ENCODE measurements around the gene TTC17.
"Not testable (repeated sequence)": the region's sequence is repeated elsewhere in the genome, so short reads cannot be mapped to it uniquely, and the experiment has no call there.

TTC17 gene

GRCh38 chr11:43467958-43468357 is 109.2 kb downstream of the TTC17 start:
- Mint-ChIP-seq H3K9me3 (ENCODE audit: low read depth) (peaks cover 28% of the 10 kb centered on the region), H3K36me3 (peaks cover 53% of the 10 kb centered on the region), H3K4me1 (ENCODE audit: low read depth) (no peaks in the 10 kb centered on the region), H3K4me3 (no peak overlapping the region), H3K27ac (no peak overlapping the region), H3K27me3 (no peaks in the 10 kb centered on the region)

- H3K4me1 Mint-ChIP-seq (ENCODE audit: low read depth); H3K27ac Mint-ChIP-seq; H3K27me3 Mint-ChIP-seq; H3K4me3 Mint-ChIP-seq: not testable (repeated sequence)
- H3K36me3 Mint-ChIP-seq: peaks cover 26% of the 10 kb centered on the region
- H3K9me3 Mint-ChIP-seq (ENCODE audit: low read depth): peaks cover 43% of the 10 kb centered on the region
Measured at GRCh38 chr11:43477491-43477890, 118.8 kb downstream of the TTC17 start.

GRCh38 chr11:43486141-43486540 is 127.4 kb downstream of the TTC17 start:
- no peak overlapping the region for H3K4me3 Mint-ChIP-seq
- no peaks in the 10 kb centered on the region for H3K4me1 Mint-ChIP-seq (ENCODE audit: low read depth)
- peaks cover 11% of the 10 kb centered on the region for H3K36me3 Mint-ChIP-seq
- no peak overlapping the region for H3K27ac Mint-ChIP-seq
- H3K27me3 Mint-ChIP-seq: no peaks in the 10 kb centered on the region
- H3K9me3 Mint-ChIP-seq (ENCODE audit: low read depth): peaks cover 5% of the 10 kb centered on the region

GRCh38 chr11:43489869-43490465 is 131.2 kb downstream of the TTC17 start:
- no peaks in the 10 kb centered on the region for H3K4me1 Mint-ChIP-seq (ENCODE audit: low read depth)
- H3K27ac Mint-ChIP-seq: no peak overlapping the region
- H3K36me3 Mint-ChIP-seq: peaks cover 26% of the 10 kb centered on the region
- no peaks in the 10 kb centered on the region for H3K9me3 Mint-ChIP-seq (ENCODE audit: low read depth)
- no peak overlapping the region for H3K4me3 Mint-ChIP-seq
- H3K27me3 Mint-ChIP-seq: no peaks in the 10 kb centered on the region

- Mint-ChIP-seq H3K4me3 (no peak overlapping the region), H3K4me1 (ENCODE audit: low read depth) (no peaks in the 10 kb centered on the region), H3K27me3 (no peaks in the 10 kb centered on the region), H3K9me3 (ENCODE audit: low read depth) (no peaks in the 10 kb centered on the region), H3K36me3 (peaks cover 23% of the 10 kb centered on the region), H3K27ac (peak overlapping the region; percentile 61)
Measured at GRCh38 chr11:43492701-43493100, 134.0 kb downstream of the TTC17 start.

GRCh38 chr11:43493431-43493830 is 134.7 kb downstream of the TTC17 start:
- H3K4me3 Mint-ChIP-seq: no peak overlapping the region
- peaks cover 23% of the 10 kb centered on the region for H3K36me3 Mint-ChIP-seq
- no peaks in the 10 kb centered on the region for H3K27me3 Mint-ChIP-seq
- H3K9me3 Mint-ChIP-seq (ENCODE audit: low read depth): no peaks in the 10 kb centered on the region
- H3K4me1 Mint-ChIP-seq (ENCODE audit: low read depth): no peaks in the 10 kb centered on the region
- H3K27ac Mint-ChIP-seq: no peak overlapping the region

- no peaks in the 10 kb centered on the region for H3K9me3 Mint-ChIP-seq (ENCODE audit: low read depth)
- no peaks in the 10 kb centered on the region for H3K4me1 Mint-ChIP-seq (ENCODE audit: low read depth)
- H3K27me3 Mint-ChIP-seq: no peaks in the 10 kb centered on the region
- no peak overlapping the region for H3K4me3 Mint-ChIP-seq
- H3K27ac Mint-ChIP-seq: no peak overlapping the region
- H3K36me3 Mint-ChIP-seq: peaks cover 11% of the 10 kb centered on the region
Measured at GRCh38 chr11:43497144-43497543, 138.4 kb downstream of the TTC17 start.

GRCh38 chr11:43498561-43498960 is 139.8 kb downstream of the TTC17 start:
- H3K27me3 Mint-ChIP-seq: peaks cover 2% of the 10 kb centered on the region
- H3K4me3 Mint-ChIP-seq: no peak overlapping the region
- H3K36me3 Mint-ChIP-seq: peaks cover 3% of the 10 kb centered on the region
- H3K4me1 Mint-ChIP-seq (ENCODE audit: low read depth): no peaks in the 10 kb centered on the region
- no peak overlapping the region for H3K27ac Mint-ChIP-seq
- H3K9me3 Mint-ChIP-seq (ENCODE audit: low read depth): no peaks in the 10 kb centered on the region

- no peak overlapping the region for H3K27ac Mint-ChIP-seq
- no peaks in the 10 kb centered on the region for H3K9me3 Mint-ChIP-seq (ENCODE audit: low read depth)
- no peak overlapping the region for H3K4me3 Mint-ChIP-seq
- H3K4me1 Mint-ChIP-seq (ENCODE audit: low read depth): no peaks in the 10 kb centered on the region
- H3K27me3 Mint-ChIP-seq: peaks cover 2% of the 10 kb centered on the region
- H3K36me3 Mint-ChIP-seq: no peaks in the 10 kb centered on the region
Measured at GRCh38 chr11:43503417-43503816, 144.7 kb downstream of the TTC17 start.

GRCh38 chr11:43504316-43504950 is 145.7 kb downstream of the TTC17 start:
- no peak overlapping the region for H3K27ac Mint-ChIP-seq
- no peaks in the 10 kb centered on the region for H3K36me3 Mint-ChIP-seq
- peaks cover 2% of the 10 kb centered on the region for H3K27me3 Mint-ChIP-seq
- no peak overlapping the region for H3K4me3 Mint-ChIP-seq
- H3K9me3 Mint-ChIP-seq (ENCODE audit: low read depth): no peaks in the 10 kb centered on the region
- H3K4me1 Mint-ChIP-seq (ENCODE audit: low read depth): peaks cover 2% of the 10 kb centered on the region

GRCh38 chr11:43505171-43505570 is 146.5 kb downstream of the TTC17 start:
- peaks cover 2% of the 10 kb centered on the region for H3K27me3 Mint-ChIP-seq
- H3K4me3 Mint-ChIP-seq: no peak overlapping the region
- H3K4me1 Mint-ChIP-seq (ENCODE audit: low read depth): peaks cover 2% of the 10 kb centered on the region
- no peaks in the 10 kb centered on the region for H3K36me3 Mint-ChIP-seq
- no peaks in the 10 kb centered on the region for H3K9me3 Mint-ChIP-seq (ENCODE audit: low read depth)
- H3K27ac Mint-ChIP-seq: no peak overlapping the region

- no peaks in the 10 kb centered on the region for H3K36me3 Mint-ChIP-seq
- no peak overlapping the region for H3K4me3 Mint-ChIP-seq
- H3K4me1 Mint-ChIP-seq (ENCODE audit: low read depth): peaks cover 2% of the 10 kb centered on the region
- H3K9me3 Mint-ChIP-seq (ENCODE audit: low read depth): no peaks in the 10 kb centered on the region
- no peak overlapping the region for H3K27ac Mint-ChIP-seq
- H3K27me3 Mint-ChIP-seq: peaks cover 2% of the 10 kb centered on the region
Measured at GRCh38 chr11:43507171-43507570, 148.5 kb downstream of the TTC17 start.

- H3K27me3 Mint-ChIP-seq: peaks cover 1% of the 10 kb centered on the region
- no peaks in the 10 kb centered on the region for H3K36me3 Mint-ChIP-seq
- H3K27ac Mint-ChIP-seq: no peak overlapping the region
- peaks cover 2% of the 10 kb centered on the region for H3K4me1 Mint-ChIP-seq (ENCODE audit: low read depth)
- no peak overlapping the region for H3K4me3 Mint-ChIP-seq
- H3K9me3 Mint-ChIP-seq (ENCODE audit: low read depth): no peaks in the 10 kb centered on the region
Measured at GRCh38 chr11:43508511-43508918, 149.8 kb downstream of the TTC17 start.

GRCh38 chr11:43511959-43512358 is 153.2 kb downstream of the TTC17 start:
- H3K27ac Mint-ChIP-seq: no peak overlapping the region

GRCh38 chr11:43515090-43515489 is 156.4 kb downstream of the TTC17 start:
- peaks cover 8% of the 10 kb centered on the region for H3K4me1 Mint-ChIP-seq (ENCODE audit: low read depth)
- no peaks in the 10 kb centered on the region for H3K36me3 Mint-ChIP-seq
- H3K27ac Mint-ChIP-seq: no peak overlapping the region
- H3K4me3 Mint-ChIP-seq: no peak overlapping the region
- peaks cover 13% of the 10 kb centered on the region for H3K27me3 Mint-ChIP-seq
- no peaks in the 10 kb centered on the region for H3K9me3 Mint-ChIP-seq (ENCODE audit: low read depth)

More at GRCh38 chr11:43511959-43512358, 153.2 kb downstream of the TTC17 start:
- no peak overlapping the region for H3K4me3 Mint-ChIP-seq
- H3K4me1 Mint-ChIP-seq (ENCODE audit: low read depth): peaks cover 2% of the 10 kb centered on the region
- peaks cover 4% of the 10 kb centered on the region for H3K27me3 Mint-ChIP-seq
- no peaks in the 10 kb centered on the region for H3K9me3 Mint-ChIP-seq (ENCODE audit: low read depth)
- H3K36me3 Mint-ChIP-seq: no peaks in the 10 kb centered on the region

- no peaks in the 10 kb centered on the region for H3K36me3 Mint-ChIP-seq
- H3K9me3 Mint-ChIP-seq (ENCODE audit: low read depth): peaks cover 5% of the 10 kb centered on the region
- no peak overlapping the region for H3K27ac Mint-ChIP-seq
- H3K27me3 Mint-ChIP-seq: peaks cover 15% of the 10 kb centered on the region
- H3K4me3 Mint-ChIP-seq: no peak overlapping the region
- peaks cover 8% of the 10 kb centered on the region for H3K4me1 Mint-ChIP-seq (ENCODE audit: low read depth)
Measured at GRCh38 chr11:43516316-43516850, 157.7 kb downstream of the TTC17 start.
